Peyer's patch (tissue), 4 donors: ENCODE data around the gene PALM3.

Experiments used
- POLR2A ChIP-seq, 2 donors: fragments of 450-650 bp; IDR thresholded peaks; one replicate each; pipeline ENCODE4 v1.5.1; 2017; ENCODE audit warnings: antibody characterized with exemption in 2 of 2, mild to moderate bottlenecking in 2 of 2, moderate library complexity in 2 of 2
- TF ChIP-seq, protein P1 (sequence below), 6 experiments: fragments of 450-650 bp in 4 of 6; fragments of 200-600 bp in 2 of 6; sonication (generic) in 1 of 6; IDR thresholded peaks; one replicate each; pipeline ENCODE4 v1.5.1; 2017 to 2019; ENCODE audit warnings: antibody characterized with exemption in 6 of 6, mild to moderate bottlenecking in 3 of 6, moderate library complexity in 1 of 6

DNA sequence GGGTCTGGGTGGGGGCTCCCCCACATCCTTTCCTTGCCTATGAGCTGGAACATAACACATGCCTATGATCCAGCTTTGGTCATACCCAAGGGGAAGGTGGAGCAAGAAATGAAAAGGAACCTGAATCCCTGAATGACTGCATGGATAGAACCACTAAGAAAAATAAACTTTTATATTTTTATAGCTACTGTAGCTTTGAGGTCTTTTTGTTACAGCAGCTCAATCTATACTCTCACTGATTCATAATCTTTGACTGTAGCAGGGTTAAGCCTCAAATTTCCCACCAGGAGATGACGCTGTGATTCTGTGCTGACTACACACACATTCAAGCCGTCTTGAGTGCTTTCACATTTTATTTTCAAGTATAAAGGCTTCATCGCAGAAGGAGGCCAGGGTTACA, 8.8 kb downstream of the PALM3 start:
- TF ChIP-seq, protein P1, sequence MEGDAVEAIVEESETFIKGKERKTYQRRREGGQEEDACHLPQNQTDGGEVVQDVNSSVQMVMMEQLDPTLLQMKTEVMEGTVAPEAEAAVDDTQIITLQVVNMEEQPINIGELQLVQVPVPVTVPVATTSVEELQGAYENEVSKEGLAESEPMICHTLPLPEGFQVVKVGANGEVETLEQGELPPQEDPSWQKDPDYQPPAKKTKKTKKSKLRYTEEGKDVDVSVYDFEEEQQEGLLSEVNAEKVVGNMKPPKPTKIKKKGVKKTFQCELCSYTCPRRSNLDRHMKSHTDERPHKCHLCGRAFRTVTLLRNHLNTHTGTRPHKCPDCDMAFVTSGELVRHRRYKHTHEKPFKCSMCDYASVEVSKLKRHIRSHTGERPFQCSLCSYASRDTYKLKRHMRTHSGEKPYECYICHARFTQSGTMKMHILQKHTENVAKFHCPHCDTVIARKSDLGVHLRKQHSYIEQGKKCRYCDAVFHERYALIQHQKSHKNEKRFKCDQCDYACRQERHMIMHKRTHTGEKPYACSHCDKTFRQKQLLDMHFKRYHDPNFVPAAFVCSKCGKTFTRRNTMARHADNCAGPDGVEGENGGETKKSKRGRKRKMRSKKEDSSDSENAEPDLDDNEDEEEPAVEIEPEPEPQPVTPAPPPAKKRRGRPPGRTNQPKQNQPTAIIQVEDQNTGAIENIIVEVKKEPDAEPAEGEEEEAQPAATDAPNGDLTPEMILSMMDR (IDR thresholded peaks at IDR 0.05): no peak
- no peak for TF ChIP-seq POLR2A (IDR thresholded peaks at IDR 0.05)
